Activated CD8-positive, alpha-beta memory T cell treated with anti-CD3 and anti-CD28 coated beads, Interleukin-2, amount 50 U/mL, for 1 hour (primary cell): ENCODE measurements around the gene EYA2.

Experiments
- DNase-seq: peaks from one replicate; pipeline ENCODE4 v3.0.0-alpha.2; 2020; ENCODE audit errors: extremely low read depth

The EYA2 gene

DNA sequence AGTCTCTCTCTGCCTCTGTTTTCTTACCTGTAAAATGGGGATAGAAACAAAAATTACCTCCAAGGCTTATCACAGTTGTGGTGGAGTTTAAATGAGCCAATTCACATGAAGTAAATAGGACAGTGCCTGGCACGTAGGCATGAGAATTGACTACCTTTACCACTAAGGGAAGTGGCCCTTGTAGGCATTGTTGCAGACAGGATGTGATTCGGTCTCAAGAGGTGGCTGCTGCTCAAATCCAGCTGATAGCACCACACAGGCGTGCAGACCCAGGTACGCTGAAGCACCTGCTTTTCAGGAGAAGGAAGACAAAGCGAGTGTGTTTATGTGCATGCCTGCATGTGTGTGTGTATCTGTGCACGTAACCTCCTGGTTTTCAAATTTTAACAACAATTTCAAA is 108.6 kb downstream of the EYA2 start:
- DNase-seq = no peak

DNA sequence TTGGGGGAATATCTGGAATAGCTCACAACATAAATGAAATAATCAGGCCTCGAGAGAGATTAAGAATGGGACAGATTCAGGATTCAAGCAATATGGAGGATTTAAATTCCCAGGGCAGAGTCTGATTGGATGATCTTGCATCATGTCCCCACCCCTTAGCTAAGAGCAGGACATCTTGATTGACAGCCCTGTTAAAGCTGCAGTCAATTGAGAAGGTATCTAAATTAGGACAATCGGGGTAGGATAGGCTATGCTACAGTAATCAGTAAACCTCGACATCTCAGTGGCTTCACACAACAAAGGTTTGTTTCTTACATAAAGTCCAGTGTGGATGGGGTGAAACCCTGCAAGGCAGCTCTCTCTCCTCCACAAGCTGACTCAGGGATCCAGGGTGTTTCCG is 109.5 kb downstream of the EYA2 start:
- DNase-seq = no peak

GRCh38 chr20:47007826-47008655 is 113.4 kb downstream of the EYA2 start:
- DNase-seq = no peak

DNA sequence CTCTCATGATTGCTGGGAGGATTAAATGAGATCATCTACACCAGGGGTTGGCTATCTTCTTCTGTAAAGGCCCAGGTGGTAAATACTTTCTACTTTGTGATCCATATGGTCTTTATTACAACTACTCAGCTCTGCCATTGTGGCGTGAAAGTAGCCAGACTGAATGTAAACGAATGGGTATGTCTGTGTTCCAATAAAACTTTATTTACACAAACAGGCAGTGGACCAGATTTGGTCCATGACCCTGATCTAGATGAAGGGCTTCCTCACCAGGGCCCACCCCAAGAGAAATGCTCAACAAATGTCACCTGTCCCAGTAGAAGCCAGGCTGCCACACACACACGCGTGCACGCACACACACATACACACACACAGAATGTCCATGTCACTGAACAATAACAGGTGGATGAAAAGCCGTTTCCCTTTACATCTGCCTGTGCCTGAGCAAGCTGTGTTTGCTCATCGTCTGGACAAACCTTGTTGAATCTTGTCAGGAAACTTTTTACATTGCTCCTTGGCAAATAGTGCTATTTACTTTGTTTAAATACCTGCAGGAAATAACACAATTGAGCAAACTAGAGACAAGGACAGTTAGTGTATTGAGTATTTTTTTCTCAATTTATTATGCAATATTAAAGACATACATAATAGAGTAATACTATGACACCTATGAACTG is 114.3 kb downstream of the EYA2 start:
- DNase-seq = no peak

GRCh38 chr20:47009784-47010183 is 115.1 kb downstream of the EYA2 start:
- DNase-seq = no peak

DNA sequence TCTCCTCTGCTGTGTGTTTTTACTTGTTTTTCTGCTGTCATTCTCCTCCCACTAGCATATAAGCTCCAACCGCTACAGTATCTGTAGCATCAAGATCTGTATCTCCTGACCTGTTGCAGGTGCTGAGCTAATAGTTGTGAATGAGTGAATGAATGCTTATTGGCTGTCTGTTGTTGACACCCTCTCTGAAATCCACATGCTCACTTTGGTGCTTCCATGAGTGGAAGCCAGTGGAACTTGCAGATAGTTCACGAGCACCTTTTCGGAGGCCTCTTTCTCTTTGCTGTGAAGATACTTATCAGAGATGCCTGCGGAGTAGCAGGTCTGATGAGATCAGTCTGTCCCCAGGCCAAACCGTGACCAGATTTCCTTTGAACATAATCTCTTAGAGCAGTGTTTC is 117.3 kb downstream of the EYA2 start:
- DNase-seq = no peak

DNA sequence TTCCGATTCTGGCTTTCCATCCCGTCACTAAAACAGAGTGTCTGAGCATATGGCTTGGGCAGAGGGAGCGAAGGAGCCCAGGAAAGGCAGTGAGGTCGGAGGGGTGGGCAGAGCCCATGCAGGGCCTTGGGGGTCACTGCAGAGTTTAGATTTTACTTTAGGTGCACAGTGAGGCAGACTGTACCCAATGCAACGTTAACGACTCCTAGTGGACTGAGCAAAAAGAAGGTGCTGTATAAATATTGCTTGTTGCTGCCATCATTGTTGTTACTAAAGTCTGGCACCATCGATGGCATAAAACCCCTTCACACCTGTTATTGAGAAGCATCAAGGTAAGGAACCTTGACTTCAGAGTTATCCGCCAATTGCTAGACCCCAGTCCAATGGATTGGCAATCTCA is 119.0 kb downstream of the EYA2 start:
- no peak for DNase-seq

DNA sequence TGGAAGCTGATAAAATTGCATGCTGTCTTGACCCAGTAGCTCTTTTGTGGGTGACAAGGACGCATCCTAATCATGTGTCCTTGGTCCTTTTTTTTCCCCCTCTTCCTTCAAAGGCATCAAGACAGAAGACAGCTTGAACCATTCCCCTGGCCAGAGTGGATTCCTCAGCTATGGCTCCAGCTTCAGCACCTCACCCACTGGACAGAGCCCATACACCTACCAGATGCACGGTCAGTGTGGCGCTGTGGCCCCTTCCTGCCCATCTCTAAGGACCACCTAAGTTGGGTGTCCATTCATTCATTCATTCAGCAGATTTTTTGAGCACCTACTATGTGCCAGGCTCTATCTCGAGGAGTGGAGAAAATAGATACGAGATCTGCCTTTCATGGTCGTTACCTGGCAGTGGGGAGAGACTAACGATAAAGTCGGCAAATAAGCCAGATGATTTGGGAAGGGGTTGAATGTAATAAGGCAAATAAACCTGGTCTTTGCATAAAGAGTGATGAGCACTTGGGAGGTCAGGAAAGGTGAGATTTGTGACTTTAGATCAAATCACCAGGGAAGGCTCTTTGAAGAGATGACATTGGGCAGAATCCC is 121.5 kb downstream of the EYA2 start:
- no peak for DNase-seq

DNA sequence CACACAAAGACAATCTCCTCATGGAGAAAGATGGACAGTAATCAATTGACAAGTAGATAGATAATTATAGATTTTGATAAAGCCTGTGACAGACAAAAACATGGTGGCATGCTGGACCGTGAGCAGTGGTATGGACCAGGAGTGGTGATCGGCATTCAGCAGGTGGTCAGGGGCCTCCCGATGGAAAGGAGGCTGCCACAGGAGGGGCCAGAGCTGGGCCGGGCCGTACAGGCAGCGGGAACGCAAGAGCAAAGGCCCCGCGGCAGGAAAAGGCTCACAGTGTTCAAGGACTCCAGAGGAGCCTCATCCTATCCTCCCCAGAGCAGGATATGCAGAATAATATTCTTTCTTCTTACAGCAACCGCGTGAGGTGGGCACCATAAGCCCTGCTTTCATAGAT is 123.7 kb downstream of the EYA2 start:
- DNase-seq = no peak

DNA sequence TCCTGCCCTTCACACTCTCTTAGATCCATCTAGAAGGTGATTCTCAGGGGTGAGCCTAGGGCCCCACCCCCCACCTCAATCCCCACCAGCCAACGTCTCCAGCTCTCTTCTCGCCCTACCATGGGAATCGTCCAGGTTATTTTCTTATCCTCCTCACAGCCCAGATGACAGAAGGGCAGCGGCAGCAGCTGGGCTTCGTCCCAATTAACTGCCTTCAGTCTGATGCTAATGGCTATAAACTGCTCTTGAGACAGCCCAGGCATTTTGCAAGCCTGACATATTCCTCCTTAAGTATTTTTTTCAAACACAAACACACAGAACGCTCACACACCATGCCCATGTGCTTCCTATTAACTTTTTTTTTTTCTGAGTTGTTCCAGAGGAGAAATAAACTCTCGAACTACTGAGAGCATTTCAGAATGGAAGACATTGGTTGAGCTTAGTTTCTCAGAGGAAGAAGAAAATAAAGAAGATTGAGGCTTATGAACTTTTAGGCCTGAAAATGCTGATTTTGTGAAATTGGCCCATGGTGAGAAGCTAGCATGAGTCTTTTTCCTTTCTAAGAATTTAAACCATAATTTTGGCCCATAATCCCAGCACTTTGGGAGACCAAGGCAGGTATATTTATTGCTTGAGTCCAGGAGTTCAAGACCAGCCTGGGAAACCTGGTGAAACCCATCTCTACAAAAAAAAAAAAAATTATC is 124.6 kb downstream of the EYA2 start:
- no peak for DNase-seq

- DNase-seq = no peak
Observed at GRCh38 chr20:47020231-47020630, 125.6 kb downstream of the EYA2 start.

DNA sequence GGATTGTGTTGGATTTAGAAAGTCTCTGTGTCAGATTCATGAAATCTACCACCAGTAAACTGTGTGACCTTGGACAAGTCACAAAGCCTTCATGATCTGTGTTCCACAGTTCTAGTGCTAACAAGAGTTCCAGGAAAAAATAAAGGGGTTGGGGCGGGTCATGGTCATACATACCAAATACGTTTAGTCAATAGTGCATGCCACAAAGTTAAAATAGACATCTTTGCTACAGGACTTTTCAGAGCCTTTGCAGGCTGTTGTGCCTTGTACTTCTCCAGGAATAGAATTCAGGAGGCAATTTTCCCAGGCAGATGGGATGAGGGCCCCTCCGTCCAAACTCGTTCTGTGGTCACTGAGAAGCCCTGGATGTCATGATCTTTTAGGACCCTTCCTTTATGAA is 127.2 kb downstream of the EYA2 start:
- no peak for DNase-seq

DNA sequence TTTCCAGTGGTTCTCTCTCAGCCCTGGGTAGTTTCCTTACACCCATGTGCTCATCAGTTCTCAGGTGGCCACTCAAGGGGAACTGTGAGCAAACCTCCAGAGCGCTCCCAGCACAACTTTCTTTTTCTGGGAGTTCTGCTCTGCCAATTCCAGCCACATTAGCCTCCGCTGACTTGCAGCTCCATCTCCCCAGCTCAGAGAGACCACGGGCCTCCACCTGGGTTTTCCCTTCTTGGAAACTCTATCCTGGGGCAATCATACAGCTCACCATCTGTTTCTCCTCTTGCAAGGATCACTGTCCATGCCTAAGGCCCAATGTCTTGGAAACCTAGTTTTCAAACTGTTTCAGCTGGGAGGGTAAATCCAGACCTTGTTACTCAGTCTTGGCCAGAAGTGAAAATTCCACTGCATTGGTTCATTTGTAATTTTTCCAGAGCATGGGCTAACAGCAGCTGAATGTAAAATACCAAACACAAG is 129.9 kb downstream of the EYA2 start:
- DNase-seq = no peak

GRCh38 chr20:47027042-47027441 is 132.4 kb downstream of the EYA2 start:
- DNase-seq = no peak

- DNase-seq = no peak
Observed at GRCh38 chr20:47027456-47027855, 132.8 kb downstream of the EYA2 start.

DNA sequence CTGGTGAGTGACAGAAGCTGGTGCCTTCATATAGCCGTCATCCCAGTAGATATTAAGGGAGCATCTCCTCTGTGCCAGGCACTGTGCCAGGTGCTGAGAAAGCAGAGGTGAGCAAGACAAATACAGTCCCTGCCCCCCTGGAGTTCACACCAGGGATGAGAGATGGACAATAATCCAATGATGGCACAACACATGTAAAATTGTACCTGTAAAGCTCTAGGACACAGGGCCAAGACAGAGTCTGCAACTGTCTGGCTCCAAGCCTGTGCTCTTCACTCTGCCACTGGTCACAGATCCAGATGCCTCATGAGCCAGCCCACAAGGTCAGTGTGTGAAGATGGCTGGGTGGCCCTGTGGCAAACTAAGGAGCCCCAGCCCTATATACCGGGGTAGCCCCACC is 133.8 kb downstream of the EYA2 start:
- DNase-seq = no peak

- DNase-seq = no peak
Observed at GRCh38 chr20:47029845-47030244, 135.2 kb downstream of the EYA2 start.

DNA sequence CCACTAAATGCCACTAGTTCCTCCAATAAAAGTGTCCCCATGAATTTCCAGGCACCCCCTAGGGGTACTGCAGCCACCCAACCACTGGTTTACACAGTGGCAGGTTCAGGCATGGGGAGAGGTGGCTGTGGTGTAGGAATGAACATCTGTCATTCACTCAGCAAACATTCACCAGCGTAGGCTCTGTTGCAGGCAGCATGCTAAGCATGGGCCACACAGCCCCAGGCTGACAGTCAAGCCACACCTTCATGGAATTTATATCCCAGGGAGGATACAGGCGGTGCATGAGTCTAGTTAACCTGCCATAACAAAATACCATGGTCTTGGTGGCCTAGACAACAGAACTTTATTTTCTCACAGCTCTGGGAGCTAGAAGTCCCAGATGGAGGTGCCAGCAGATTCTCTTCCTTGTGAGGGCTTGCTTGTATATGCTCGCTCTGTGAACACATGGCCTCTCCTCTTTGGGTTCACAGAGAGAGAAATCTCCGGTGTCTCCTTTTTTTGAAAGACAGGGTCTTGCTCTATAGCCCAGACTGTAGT is 135.7 kb downstream of the EYA2 start:
- no peak for DNase-seq

DNA sequence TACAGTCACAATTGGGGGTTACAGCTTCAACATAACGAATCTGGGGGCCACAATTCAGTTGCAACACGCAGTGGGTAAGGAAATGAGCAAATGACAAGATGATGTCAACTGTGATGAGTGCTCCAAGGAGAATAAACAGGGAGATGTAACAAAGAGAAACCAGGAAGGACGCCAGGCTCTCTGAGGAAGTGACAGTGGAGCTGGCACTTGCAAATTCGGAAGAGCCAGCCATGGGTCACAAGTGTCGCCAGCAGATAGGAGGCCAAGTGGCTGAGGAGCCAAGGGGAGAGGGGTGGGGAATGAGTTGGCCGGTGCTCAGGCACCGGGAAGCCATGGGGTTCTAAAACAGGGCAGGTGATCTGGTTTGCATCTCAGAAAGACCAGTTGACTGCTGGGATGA is 136.4 kb downstream of the EYA2 start:
- DNase-seq = no peak

DNA sequence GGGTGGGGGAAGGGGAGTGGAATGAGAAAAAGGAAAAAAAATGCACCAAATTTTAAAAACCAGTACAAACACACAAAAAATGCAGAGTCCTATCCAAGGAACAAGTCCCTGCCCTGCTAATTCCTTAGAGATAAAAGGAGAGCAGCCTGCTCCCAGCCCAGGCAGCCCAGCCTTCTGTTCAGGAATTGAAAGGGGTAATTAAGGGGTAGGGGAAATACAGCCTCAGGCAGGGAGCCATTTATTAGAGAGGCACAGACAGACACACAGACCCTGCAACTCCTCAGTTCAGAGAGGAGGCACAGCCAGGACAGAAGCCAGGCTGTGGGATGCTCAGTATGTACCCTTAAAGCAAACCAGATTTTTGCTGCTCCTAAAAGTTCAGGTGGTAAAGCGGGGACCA is 137.2 kb downstream of the EYA2 start:
- DNase-seq = no peak

DNA sequence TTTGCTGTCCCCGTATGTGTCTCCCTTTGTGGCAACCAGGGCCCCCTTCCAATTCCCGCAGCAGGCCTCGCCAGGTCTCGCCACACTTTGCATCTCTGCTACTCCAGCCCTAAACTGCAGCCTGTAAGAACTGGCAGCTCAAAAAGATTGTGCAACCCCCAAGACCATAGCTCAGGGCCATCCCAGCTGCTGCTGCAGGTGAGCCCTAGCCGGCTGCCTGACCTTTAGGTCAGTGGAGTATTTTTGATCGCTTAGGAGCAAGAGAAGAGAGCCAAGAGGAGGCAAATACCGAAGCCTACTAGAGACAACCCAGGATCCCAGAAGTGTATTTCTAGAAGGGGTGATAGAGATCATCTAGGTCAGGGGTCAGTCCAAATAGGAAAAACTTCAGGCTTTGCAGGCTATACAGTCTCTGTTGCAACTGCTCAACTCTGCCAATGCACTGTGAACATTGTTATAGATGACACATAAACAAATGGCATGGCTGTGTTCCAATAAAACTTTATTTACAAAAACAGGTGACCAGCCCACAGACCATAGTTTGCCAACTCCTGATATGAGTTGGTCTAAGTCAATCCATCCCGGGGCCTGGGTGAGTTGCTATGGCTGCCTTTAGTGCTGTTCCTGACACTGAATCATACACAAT is 138.4 kb downstream of the EYA2 start:
- no peak for DNase-seq

DNA sequence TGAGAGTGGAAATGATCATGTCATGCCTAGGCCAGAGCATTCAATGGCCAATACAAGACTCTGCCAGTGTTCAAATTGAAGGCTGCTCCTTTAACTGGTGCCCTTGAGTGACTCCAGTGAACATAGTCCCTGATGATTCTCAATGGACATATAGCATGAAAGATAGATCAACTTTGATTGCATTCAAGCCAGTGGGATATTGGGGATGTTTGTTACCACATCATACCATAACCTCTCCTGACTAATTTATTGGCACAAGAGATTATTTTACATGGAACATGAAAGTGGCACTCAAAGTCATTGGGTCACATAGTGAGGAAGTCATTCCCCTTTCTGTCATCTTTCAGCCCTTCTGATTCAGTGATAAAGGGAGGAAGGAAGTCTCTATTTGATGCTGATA is 139.0 kb downstream of the EYA2 start:
- no peak for DNase-seq
